HG02798 (cell line): ENCODE data around the gene QPCTL.

Experiments used
- ATAC-seq: cut with Tn5 transposase; IDR thresholded peaks from one replicate; pipeline ENCODE4 v1.9.1; 2021; ENCODE audit warnings: mild to moderate bottlenecking; ENCODE audit not compliant: unreplicated experiment, poor library complexity

Gene QPCTL

GRCh38 chr19:45692187-45693105, at the start of gene QPCTL:
QPCTL (plus strand) TSS chr19:45692666; CDS start chr19:45692704, 38 bp downstream.
- peak; percentile 88 for ATAC-seq

DNA sequence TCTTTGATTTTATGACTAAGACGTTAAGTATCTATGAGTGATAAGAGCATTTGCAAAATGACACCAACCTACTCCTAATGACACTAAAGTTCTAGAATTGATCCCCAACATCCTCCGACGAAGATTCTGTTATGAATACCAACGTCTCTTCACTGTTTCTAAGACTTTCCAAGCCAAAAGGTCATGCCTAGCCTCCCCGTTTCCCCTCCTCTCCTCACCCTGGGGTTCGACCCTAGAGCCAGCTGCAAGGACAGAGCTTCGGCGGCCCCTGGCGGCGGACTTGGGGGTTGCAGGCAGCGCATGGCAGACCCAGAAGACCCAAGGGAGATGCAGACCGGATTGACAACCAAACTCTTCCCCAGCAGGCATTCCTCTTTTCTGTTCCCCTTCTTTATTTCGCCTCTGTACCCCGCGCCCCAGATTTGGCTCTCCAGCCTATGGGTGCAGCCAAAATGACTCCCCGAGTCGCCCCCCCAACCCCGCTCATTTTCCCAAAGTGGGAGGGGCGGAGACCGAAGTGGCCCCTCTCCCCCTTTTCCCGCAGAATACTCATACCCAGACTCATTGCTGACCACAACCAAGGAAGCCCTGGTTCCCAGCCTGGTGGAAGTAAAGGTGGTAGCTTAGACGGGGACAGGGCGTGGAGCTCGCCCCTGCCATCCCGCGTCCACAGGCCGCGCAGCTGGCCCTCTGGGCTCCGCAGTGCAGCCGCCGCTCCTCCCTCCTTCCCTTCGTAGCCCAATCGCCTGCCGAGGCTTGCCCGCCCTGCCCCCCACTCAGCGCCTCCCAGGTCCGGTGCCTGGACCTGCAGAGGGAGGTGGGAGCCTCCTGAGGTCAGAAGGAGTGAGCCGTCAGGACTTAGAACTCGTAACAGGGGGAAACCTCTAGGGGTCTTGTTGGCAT, 49.2 kb upstream of the QPCTL start:
- peak; percentile 21 for ATAC-seq

- no peak for ATAC-seq
Observed at GRCh38 chr19:45643927-45644771, 48.3 kb upstream of the QPCTL start.

DNA sequence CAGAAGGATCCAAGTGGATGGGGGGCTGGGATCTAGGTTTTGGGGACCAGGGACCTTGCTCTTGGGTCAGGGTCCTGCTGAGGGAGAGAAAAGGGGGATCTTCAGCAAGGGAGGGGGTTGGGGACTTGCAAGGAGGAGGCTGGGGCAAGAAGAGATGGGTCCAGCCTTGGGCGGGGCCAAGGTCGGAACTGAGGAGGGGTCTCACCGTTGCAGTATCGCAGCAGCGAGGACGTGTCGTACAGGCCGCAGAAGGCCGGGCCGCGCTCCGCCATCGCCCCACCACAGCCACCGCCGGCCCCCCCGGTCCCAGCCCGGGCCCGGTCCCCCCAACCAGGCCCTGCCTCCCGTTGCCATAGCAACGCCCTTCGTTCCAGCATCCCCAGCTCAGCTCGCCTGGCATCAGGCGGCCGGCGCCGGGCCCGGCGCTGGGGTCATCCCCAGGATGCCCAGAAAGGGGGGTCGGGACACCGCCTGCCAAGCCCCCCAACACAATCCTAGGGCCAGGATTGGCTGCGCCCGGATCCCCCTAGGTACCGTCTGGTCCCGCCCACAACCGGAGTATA, 47.3 kb upstream of the QPCTL start:
- no peak for ATAC-seq

GRCh38 chr19:45645631-45646344, 46.7 kb upstream of the QPCTL start:
- ATAC-seq = peak; percentile 35

- no peak for ATAC-seq
Observed at GRCh38 chr19:45646345-45646698, 46.1 kb upstream of the QPCTL start.

- ATAC-seq = no peak
Observed at GRCh38 chr19:45650722-45651121, 41.7 kb upstream of the QPCTL start.

- no peak for ATAC-seq
Observed at GRCh38 chr19:45653634-45654033, 38.8 kb upstream of the QPCTL start.

- ATAC-seq = no peak
Observed at GRCh38 chr19:45655073-45655472, 37.4 kb upstream of the QPCTL start.

DNA sequence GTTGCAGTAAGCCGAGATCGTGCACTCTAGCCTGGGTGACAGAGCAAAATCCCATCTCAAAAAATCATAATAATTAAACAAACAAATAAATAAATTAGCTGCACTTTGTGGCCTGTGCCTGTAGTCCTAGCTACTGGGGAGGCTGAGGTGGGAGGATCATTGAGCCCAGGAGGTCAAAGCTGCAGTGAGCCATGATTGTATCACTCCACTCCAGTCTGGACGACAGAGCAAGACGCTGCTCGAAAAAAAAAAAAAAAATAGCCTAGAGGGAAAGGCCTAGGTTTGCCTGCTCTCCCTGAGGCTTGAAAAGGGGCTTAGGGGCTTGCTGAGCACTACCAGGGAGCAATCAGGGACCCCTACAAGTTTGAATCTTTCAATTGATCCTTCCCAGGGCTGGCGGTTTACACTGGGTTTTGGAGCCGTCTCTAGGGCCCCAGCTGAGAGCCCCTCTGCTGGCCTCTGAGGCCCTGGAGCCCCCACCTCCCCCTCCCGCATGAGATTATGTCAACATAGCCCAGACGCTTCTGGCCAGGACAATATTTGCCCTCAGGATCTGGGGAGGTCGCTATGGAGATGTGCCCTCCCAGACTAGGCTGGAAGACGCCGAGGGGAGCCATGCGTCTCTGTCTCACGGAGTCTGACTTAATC, 34.8 kb upstream of the QPCTL start:
- no peak for ATAC-seq

DNA sequence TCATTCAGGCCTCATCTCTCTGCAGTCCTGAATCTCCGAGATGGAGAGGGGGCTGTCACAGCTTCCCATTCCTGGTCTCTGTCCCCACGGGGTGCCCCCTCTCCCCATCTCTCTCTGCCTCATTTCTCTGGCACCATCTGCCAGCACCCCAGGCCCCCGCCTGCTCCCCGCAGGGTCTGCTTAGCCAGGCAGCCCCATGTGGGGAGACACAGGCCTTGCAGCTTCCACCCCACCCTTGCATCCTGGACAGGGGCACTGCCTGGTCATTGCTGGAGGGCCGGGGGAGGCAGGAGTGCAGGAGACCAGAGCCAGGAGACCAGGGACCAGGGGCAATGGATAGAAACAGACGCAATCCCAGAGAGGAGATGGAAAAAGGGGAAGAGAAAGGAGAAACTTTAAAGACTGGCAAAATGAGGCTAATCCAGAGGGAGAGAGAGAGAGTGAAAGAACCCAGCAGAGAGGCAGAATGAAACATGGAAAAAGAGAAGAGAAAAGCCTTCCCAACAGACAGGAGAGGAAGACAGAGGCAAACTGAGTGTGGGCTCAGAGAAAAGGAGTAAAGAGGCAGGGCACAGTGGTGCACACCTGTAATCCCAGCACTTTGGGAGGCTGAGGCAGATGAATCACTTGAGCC, 33.3 kb upstream of the QPCTL start:
- no peak for ATAC-seq

DNA sequence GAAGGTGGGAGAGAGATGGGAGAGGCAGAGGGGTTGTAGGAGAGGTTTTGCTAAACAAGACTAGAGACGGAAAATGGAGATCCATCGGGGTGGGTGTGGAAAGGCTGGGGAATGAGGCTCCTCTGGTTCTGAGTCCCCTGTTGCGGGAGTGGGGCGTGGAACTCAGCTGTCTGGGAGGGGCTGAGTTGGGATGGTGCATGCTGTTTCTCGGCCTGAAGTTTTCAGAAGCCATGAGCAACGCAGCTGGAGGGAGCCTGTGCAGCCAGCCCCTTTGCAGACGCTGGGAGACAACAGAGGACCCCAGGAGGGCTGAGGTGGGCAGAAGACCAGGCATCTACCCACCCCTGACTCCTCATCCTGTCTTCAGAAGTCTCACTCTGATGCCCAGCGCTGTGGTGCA, 31.8 kb upstream of the QPCTL start:
- ATAC-seq = no peak

- no peak for ATAC-seq
Observed at GRCh38 chr19:45663800-45664199, 28.7 kb upstream of the QPCTL start.

- no peak for ATAC-seq
Observed at GRCh38 chr19:45664575-45664974, 27.9 kb upstream of the QPCTL start.

DNA sequence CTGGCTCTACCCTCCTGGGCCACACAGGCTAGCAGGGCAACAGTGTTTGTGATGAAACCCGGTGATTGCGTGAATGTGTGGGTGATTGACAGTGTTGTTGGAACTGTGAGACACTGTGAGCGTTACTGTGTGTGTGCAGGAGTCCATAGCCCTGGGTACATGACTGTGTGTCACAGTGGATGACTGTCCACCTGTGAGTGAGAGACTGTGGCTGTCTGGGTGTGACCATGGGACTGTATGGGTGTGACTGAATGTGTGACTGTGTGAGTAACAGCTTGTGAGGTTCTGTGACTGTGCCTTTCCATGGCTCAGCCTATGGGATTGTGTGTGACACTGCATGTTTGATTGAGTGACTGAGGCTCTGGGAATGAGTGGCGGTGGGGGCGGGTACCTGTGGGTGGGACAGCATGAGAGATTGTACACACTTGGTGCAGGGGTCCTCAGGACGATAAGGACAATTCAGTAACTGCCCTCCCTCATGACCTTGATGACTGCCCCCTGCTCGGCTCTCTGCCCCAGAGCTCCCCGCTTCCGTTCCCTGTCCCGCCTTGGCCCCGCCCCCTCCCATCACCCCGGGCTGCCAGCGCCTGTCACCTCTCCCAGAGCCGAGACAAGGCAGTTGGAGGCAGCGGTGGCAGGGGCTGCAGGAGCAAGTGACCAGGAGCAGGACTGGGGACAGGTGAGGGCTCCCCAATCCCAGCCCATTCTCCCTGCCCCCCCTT, 24.7 kb upstream of the QPCTL start, which contains the start of gene GIPR:
Gene GIPR (plus strand): TSS at position 602 of the 722 bp plus-strand sequence. CDS start 1,300 bp downstream, outside the sequence.
- ATAC-seq = peak; percentile 30

GRCh38 chr19:45668342-45668871, 24.1 kb upstream of the QPCTL start:
- peak; percentile 5 for ATAC-seq

DNA sequence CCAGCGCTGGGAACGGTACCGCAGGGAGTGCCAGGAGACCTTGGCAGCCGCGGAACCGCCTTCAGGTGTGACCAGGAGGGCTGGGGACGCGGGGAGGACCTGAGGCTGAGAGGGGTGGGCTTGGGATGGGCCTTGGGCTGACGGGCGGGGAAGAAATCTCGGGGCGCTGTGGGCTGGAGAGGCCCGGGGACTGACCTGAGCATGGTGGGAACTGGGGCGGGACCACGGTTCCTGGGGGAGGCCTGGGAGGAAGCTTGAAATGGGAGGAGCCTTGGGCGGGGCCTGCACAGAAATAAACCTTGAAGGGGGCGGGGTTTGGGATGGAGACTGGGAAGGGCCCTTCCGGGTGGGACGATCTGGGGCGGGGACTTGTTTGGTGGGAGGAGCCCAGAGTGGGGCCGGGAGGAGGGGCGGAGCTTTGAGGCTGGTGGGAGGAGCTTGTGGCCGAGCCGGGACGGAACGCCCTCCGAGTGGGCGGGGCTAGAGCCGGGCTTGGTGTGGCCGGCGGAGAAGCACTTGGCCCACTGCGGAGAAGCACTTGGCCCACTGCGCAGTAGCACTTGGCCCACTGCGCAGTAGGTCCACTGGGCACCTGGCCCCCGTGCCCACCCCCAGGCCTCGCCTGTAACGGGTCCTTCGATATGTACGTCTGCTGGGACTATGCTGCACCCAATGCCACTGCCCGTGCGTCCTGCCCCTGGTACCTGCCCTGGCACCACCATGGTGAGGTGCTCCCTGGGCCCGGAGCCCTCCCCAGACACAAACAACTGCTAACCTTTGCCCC, 21.6 kb upstream of the QPCTL start:
- no peak for ATAC-seq
